GM06990 (cell line): Measurements from ENCODE around the gene ALPP.

Source experiments
- DNase-seq: peaks from one replicate; pipeline ENCODE4 v3.0.0-alpha.2; 2011; ENCODE audit not compliant: insufficient read length; ENCODE audit errors: extremely low read depth
- H3K27me3 ChIP-seq: replicated peaks from 2 replicates; pipeline ENCODE4 v1.6.0; 2011; ENCODE audit warnings: low read length; ENCODE audit not compliant: control insufficient read depth, insufficient read depth
- H3K36me3 ChIP-seq: 2 replicates; pipeline ENCODE4 v1.5.1; 2011; ENCODE audit warnings: low read length; ENCODE audit not compliant: control insufficient read depth, insufficient read depth
- H3K4me3 ChIP-seq: replicated peaks from 2 replicates; pipeline ENCODE4 v1.5.1; 2011; ENCODE audit warnings: low read depth, mild to moderate bottlenecking, control low read depth, low read length
- TF ChIP-seq, protein P1 (sequence below): IDR thresholded peaks from 2 replicates; pipeline ENCODE4 v1.5.1; 2011; ENCODE audit warnings: low read length, control low read depth, mild to moderate bottlenecking, inconsistent platforms; ENCODE audit not compliant: insufficient read depth, poor library complexity, severe bottlenecking

ALPP gene

DNA sequence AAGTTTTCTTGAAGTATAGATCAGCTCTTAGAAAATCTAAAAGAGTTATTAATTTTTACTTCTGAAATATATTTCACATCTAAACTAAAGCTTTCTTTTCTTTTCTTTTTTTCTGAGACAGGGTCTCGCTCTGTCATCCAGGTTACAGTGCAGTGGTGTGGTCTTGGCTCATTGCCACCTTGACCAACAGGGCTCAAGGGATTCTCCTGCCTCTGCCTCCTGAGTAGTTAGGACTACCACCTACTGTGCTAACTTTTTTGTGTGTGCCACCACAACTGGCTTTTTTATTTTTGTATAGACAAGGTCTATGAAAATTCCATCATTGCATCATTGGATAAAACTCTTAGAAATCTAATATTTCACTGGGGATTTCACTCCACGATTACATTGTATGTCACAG is 18.1 kb downstream of the ALPP start:
- no peak for DNase-seq
- TF ChIP-seq, protein P1, sequence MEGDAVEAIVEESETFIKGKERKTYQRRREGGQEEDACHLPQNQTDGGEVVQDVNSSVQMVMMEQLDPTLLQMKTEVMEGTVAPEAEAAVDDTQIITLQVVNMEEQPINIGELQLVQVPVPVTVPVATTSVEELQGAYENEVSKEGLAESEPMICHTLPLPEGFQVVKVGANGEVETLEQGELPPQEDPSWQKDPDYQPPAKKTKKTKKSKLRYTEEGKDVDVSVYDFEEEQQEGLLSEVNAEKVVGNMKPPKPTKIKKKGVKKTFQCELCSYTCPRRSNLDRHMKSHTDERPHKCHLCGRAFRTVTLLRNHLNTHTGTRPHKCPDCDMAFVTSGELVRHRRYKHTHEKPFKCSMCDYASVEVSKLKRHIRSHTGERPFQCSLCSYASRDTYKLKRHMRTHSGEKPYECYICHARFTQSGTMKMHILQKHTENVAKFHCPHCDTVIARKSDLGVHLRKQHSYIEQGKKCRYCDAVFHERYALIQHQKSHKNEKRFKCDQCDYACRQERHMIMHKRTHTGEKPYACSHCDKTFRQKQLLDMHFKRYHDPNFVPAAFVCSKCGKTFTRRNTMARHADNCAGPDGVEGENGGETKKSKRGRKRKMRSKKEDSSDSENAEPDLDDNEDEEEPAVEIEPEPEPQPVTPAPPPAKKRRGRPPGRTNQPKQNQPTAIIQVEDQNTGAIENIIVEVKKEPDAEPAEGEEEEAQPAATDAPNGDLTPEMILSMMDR = no peak
- Histone ChIP-seq H3K36me3 (no peaks in the 10 kb centered on the region), H3K27me3 (no peaks in the 10 kb centered on the region), H3K4me3 (no peak overlapping the region)

DNA sequence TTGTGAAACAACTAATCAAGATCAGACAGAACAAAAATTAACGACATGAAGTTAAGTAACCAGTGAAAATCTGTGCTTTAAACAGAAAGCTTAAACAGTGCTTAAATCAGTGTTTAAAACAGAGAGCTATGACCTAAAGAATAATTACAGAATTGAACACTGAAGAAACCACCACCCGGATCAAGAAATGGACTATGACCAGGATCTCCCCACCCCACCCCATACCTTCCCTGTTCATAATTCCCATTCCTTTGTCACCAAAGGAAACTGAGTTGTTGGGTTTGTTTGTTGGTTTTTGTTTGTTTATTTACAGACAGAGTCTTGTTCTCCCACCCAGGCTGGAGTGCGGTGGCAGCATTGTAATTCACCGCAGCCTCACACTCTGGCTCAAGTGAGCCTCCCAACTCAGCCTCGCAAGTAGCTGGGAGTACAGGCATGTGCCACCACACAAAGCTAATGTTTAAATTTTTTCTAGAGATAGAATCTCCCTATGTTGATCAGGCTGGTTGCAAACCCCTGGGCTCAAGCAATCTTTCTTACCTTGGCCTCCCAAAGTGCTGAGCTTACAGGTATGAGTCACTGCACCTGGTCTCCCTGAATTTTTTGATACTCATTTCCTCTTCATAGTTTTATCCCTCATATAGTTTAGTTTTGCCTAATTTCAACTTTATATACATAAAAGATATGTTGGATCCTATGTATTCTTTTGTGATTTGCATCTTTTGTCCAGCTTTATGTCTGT is 19.9 kb downstream of the ALPP start:
- Histone ChIP-seq H3K36me3 (no peaks in the 10 kb centered on the region), H3K27me3 (no peaks in the 10 kb centered on the region), H3K4me3 (no peak overlapping the region)
- TF ChIP-seq, protein P1 = no peak
- no peak for DNase-seq

DNA sequence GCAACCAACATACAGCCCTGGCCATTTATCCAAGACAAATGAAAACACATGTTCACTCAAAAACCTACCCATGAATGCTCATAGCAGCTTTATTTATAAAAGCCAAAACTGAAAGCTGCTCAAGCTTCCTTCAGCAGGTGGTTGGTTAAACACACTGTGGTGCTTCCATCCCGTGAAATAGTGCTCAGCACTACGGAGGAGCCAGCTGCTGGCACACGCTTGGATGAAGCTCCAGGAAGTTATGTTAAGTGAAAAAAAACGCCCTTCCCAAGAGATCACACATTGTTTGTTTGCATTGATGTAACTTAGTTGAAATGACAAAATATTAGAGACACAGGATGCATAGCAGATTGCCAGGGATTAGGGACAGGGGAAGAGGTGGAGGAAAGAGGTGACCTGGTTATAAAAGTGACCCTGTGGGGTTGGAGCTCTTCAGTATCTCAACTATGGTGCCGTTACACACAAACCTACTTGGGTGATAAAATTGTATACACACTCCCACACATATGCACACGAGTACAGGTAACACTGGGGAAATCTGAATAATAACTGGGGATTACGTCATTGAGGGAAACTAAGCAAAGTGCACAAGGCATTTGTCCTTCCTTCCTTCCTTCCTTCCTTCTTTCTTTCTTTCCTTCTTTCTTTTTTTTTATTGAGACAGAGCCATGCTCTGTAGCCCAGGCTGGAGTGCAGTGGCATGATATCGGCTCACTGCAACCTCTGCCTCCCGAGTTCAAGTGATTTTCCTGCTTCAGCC is 21.9 kb downstream of the ALPP start:
- TF ChIP-seq, protein P1 = no peak
- Histone ChIP-seq H3K36me3 (no peaks in the 10 kb centered on the region), H3K4me3 (no peak overlapping the region), H3K27me3 (no peaks in the 10 kb centered on the region)
- no peak for DNase-seq

DNA sequence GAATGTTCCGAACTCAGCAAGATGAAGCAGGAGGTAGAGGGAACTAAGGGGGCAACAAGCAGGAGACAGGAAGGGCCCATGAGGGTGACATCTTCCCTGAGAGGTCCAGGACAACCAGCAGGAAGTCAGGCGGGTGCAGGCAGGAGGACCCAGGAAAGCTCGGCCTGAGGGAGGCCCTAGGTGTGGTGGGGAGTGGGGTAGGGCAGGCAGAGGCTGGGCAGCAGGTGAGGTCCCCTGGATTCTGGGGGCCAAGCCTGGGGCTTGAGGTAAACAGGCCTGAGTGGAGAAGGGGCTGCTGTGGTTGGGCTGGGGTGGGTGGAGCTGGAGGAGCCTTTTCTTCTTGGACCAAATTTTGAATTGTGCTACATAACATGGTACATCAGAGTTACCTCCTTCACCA is 24.0 kb downstream of the ALPP start:
- no peak for DNase-seq
- H3K4me3 ChIP-seq = no peak overlapping the region
- TF ChIP-seq, protein P1 = no peak
- no peaks in the 10 kb centered on the region for H3K27me3 ChIP-seq
- no peaks in the 10 kb centered on the region for H3K36me3 ChIP-seq

GRCh38 chr2:232405943-232406510 is 27.5 kb downstream of the ALPP start:
- TF ChIP-seq, protein P1 = no peak
- DNase-seq = no peak
- no peaks in the 10 kb centered on the region for H3K27me3 ChIP-seq
- no peak overlapping the region for H3K4me3 ChIP-seq
- H3K36me3 ChIP-seq = no peaks in the 10 kb centered on the region
